Stimulated activated CD4-positive, alpha-beta T cell treated with anti-CD3 and anti-CD28 coated beads, Interleukin-1b, Interleukin-23, amount 100 ng/mL, for 24 hours (primary cell): Measurements from ENCODE around the gene IL34.
"Not testable (repeated sequence)": the region's sequence is repeated elsewhere in the genome, so short reads cannot be mapped to it uniquely, and the experiment has no call there.

Experiments used
- DNase-seq, 4 experiments: peaks; one replicate each; pipeline ENCODE4 v3.0.0-alpha.2; 2020; ENCODE audit warnings: low read depth in 4 of 4, low spot score in 1 of 4

Gene IL34

GRCh38 chr16:70656712-70657263 is 10.4 kb downstream of the IL34 start:
- DNase-seq = no peak

DNA sequence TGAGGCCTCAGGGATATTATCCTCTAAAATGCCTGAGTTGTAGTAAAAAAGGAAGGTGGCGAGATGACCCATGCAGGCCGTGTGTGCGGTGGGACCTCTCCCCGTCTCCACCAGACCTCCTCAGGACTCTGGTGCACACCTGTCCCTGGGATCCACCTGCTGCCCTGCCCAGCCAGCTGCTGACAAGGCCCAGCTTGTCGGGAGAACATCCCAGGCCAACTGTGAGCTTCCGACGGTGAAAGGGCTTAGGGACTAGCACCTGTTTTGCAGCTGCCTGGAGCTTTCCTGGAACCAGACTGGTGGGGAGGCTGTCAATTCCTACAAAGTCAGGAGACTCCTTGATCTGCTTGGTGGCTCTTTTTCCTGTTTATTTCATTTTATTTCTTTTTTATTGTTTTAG is 11.6 kb downstream of the IL34 start:
- no peak for DNase-seq

DNA sequence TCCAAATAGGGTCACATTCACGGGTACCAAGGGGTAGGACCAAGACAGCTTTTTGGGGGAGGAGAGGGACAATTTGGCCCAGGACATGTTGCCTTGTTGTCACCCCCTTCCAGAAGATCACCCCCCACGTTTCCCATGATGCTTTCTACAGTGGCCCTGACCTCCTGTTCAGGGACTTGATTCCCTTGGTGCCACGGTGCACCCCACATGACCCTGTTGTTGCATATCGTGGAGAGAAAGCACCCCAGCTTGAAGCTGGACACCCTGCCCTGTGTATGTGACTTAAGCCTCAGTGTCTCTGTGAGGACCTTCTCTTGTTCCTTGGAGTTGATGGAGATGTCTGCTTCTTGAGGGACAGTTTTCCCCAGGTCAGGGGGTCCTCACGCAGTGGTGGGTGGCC is 12.6 kb downstream of the IL34 start:
- DNase-seq = no peak

DNA sequence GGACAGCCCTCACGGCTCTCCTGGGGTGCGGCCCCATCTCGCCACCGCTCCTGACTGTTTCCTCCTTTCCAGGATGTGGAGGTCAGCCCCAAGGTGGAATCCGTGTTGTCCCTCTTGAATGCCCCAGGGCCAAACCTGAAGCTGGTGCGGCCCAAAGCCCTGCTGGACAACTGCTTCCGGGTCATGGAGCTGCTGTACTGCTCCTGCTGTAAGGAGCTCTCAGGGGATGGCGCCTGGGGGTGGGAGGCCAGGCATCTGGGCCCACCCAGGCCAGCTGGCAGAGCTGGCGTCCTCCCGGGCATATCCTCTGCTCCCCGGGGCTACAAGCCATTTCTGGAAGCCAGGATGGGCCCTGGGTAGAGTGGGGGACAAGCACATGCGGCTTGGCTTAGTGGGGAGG is 13.2 kb downstream of the IL34 start:
- DNase-seq = no peak

DNA sequence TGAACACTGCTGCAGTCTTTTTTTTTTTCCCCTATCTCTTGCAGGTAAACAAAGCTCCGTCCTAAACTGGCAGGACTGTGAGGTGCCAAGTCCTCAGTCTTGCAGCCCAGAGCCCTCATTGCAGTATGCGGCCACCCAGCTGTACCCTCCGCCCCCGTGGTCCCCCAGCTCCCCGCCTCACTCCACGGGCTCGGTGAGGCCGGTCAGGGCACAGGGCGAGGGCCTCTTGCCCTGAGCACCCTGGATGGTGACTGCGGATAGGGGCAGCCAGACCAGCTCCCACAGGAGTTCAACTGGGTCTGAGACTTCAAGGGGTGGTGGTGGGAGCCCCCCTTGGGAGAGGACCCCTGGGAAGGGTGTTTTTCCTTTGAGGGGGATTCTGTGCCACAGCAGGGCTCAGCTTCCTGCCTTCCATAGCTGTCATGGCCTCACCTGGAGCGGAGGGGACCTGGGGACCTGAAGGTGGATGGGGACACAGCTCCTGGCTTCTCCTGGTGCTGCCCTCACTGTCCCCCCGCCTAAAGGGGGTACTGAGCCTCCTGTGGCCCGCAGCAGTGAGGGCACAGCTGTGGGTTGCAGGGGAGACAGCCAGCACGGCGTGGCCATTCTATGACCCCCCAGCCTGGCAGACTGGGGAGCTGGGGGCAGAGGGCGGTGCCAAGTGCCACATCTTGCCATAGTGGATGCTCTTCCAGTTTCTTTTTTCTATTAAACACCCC is 13.8 kb downstream of the IL34 start:
- no peak for DNase-seq

GRCh38 chr16:70660672-70661350 is 14.5 kb downstream of the IL34 start:
- DNase-seq = no peak

DNA sequence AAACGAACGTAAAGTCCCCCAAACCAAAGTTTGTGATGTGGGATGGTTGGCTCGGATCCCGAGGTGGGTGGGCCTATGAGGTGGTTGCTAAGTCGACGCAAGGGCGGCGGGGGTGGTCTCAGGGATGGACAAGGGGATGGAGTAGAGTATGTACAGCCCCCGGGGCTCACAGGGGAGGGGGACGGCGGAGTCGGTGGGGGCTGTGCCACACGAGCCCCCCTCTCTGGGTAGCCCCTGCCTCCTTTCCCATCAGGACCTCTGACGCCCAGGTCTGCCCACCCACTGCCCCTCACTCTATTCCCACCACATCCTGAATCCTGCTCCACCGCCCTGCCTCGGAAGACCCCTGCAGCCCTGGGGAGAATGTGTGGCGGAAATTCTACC is 15.2 kb downstream of the IL34 start:
- DNase-seq = no peak

- no peak for DNase-seq
Observed at GRCh38 chr16:70661918-70662641, 15.7 kb downstream of the IL34 start.

GRCh38 chr16:70662991-70663523 is 16.7 kb downstream of the IL34 start:
- no peak for DNase-seq

GRCh38 chr16:70663524-70664324 is 17.4 kb downstream of the IL34 start:
- DNase-seq = no peak

- no peak for DNase-seq
Observed at GRCh38 chr16:70664325-70665112, 18.2 kb downstream of the IL34 start.

DNA sequence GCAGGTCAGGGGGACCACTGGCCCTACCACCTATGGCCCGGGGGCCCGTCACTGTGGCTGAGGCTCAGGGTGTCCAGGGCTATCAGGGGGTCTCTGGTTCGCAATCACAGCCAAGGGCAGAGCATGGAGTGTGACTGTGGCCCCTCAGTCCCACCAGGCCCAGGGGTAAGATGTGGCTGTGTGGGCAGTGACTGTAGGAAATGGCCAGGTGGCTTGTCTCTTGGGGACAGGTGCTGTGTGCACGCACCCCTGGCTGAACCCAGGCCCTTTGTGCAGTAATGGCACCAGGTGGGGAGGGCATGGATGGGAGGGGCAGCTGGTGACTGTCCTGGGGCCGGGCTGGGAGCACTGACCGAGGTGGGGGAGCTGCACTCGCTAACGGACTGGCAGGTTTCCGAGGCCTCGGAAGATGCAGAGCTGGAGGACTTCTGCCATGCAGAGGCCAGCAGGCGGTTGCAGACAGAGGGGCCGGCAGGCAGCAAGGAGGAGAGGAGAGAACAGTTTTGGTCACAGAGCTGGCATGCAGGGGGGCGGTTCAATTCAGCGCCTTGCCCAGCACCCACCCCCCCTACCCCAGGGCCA is 18.8 kb downstream of the IL34 start:
- DNase-seq = no peak

- no peak for DNase-seq
Observed at GRCh38 chr16:70665806-70666735, 19.7 kb downstream of the IL34 start.

- no peak for DNase-seq
Observed at GRCh38 chr16:70670175-70670574, 23.8 kb downstream of the IL34 start.

DNA sequence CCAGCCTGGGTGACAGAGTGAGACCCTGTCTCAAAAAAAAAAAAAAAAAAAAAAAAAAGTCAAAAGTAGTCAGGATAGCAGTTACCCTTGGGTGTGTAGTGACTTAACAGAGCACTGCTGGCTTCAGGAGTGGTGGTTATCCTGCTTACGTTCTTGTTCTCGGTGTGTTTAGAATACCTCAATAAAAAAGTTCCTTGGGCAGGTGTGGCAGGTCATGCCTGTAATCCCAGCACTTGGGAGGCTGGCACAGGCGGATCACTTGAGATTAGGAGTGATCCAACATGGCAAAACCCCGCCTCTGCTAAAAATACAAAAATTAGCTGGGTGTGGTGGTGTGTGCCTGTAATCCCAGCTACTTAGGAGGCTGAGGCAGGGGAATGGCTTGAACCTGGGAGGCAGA is 24.6 kb downstream of the IL34 start:
- not testable (repeated sequence) for DNase-seq

DNA sequence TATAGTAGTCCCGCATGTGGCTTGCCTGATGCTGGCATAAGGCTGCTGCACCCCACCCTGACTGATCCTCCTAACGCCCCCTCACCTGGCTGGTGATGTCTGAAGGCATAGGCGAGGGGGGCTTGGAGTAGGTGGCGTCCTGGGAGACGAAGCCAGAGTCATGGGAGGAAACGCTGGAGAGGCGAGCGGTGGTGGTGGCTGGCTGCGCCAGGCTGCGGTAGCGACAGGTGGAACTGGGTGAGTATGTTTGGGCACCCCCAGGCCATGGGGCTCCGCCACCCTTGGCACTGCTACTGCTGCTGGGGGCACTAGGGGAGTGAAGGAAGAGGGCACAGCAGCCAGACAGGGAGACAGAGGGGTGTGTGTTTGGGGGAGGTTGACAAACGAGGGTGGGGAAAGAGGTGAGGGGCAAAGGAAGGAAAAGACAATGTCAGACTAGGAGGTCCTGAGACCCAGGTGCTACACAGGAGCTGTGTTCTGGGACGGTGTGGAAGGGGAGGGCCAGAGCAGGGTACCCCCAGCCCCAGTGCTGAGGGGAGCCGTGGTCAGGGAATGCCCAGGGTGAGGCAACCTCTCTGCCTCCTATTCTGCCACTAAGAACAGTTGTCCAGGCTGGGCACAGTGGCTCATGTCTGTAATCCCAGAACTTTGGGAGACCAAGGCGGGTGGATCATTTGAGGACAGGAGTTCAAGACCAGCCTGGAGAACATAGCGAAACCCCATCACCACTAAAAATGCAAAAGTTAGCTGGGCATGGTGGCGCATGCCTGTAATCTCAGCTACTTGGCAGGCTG is 28.1 kb downstream of the IL34 start:
- no peak for DNase-seq

- DNase-seq = no peak
Observed at GRCh38 chr16:70675851-70676513, 29.6 kb downstream of the IL34 start.
